T1000 (cell line): ENCODE data around the gene TMEM115.
A peak's percentile ranks its signal among the peaks of the same experiment; 100 is the strongest.

Experiments used
- DNase-seq: peaks from one replicate; lab custom pipeline; 2025; ENCODE audit warnings: mixed read lengths; lab: John Stamatoyannopoulos, UW

The TMEM115 gene

DNA sequence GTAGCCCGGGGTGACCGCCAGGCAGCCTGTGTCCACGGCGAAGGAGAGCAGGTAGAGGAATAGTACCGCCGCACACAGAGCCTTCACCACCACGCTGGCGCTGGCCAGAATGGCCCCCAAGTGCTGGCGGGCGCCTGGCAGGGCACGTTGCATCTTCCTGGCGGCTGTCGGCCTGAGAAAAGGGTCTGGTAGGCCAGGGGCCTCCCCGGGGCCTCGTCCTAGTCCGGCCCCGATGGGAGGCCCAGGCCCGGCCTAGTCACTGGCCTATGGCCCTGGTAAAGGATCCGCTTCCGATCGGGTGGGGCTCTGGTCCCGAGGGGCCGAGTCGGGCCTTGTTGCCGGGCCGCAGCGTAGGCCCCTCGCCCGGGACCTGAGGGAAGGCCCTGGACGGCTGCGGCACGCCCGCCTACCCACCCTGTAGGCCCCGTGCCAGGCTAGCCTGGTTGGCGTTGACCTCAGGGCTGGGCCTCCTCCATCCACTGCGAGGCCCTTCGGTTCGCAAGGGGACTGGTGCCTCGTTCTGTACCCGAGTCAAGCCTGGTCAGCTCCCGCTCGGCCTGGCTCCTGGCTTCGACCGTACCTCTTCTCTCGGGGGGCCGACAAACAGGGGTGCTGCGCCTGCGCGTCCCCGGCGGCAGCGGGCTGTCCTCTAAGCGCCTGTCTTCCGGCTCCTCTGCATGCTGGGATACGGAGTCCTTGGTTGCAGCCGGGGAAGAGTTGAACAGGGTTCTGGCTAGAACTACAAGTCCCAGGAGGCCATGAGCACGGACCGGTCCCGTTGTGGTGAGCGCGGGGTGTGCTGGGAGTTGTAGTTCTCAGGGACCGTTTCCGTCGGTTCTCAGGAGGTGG is at the start of gene TMEM115:
TMEM115 (minus strand) TSS at position 611 of the 849 bp plus-strand sequence; CDS start at position 153, 458 bp downstream.
- DNase-seq, result peak; percentile 95

DNA sequence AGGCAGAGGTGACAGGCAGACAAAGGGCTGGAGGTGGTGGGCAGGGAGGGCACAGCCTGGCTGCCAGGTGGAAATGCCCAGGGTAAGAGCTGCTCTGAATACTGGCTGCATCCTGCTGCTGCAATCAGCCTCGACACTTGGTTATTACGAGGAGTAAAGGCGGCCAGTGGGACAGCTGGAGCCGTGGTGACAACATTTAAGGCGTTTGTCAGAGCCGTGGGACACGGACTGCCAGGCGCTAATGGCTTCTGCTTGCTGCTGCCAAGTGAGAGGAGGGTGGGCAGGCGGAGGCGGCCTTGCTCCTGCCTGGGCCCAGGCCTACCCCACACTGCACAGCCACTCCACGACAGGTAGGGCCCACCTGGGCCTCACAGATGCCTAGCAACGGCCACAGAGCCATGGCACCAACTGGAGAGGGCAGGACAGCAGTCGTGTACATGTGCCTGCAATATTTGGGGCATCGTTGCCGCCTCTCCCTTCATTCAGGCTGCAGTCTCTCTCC is 49.2 kb upstream of the TMEM115 start:
- DNase-seq, result no peak

DNA sequence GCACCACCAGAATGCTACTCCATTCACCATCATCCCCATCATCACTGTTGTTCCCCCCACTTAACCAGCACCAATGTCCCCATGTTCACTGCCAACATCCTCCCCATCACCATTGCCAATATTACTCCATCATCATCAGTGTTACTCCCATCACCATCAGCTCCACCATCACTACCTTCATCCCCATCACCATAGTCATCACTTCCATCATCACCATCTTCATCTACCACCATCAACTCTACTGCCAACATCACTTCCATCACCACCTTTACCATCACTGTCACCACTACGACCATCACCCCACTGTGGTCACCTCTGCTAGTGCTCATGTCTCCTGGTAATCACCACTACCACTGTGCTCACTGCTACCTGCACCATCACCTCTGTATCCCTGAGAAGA is 47.2 kb upstream of the TMEM115 start:
- DNase-seq, result no peak

- DNase-seq, result no peak
These were observed 45.9 kb upstream of the TMEM115 start for GRCh38 chr3:50405249-50405648.

DNA sequence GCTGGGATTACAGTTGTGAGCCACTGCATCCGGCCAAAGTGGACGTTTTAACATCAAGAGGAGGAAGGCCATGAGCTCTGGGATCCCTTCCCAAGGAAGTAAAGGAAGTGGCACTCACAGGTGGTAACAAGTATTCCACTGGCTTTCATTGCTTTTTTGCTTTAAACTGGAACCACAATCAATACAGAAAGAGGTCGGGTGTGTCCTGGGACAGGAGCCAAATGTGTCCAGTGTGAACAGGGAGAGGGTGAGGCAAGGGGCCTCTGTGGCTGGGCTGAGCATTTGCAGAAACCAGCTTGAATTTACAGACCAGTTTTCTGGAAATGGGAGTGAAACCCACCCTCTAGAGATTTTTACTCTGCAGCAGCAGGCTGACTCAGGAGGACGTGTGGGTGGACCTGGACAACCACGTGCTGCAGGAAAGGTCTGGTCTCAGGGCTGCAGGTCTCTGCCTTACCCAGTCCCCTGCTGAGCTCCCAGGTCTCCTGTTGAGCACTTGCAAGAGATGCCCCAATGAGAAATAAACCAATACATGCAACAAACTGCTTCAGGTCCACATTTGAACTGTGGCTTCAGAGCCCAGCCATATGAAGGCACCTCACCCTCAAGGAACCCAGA is 42.8 kb upstream of the TMEM115 start:
- no peak for DNase-seq

DNA sequence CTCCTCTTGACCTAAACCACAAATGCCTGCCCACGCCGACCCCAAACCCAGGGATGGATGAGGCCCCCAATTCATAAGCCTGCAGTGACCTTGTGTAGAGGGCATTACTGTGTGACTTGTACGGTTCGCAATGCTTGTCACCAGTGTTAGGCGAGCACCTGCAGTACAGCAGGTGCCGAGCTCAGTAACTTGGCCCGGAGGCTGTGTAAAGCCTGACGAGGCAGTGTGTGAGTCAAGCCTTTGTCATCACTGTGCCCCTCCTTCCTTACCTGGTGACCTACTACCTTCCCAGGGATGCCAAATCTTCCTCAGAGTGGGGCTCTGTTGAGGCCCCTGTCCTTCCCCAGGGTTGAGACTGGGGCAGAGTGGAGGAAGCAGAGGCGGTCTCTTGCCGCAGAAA is 37.2 kb upstream of the TMEM115 start:
- DNase-seq, result no peak

- DNase-seq, result no peak
These were observed 35.9 kb upstream of the TMEM115 start for GRCh38 chr3:50395070-50395860.

GRCh38 chr3:50393061-50393460 is 33.7 kb upstream of the TMEM115 start:
- no peak for DNase-seq

DNA sequence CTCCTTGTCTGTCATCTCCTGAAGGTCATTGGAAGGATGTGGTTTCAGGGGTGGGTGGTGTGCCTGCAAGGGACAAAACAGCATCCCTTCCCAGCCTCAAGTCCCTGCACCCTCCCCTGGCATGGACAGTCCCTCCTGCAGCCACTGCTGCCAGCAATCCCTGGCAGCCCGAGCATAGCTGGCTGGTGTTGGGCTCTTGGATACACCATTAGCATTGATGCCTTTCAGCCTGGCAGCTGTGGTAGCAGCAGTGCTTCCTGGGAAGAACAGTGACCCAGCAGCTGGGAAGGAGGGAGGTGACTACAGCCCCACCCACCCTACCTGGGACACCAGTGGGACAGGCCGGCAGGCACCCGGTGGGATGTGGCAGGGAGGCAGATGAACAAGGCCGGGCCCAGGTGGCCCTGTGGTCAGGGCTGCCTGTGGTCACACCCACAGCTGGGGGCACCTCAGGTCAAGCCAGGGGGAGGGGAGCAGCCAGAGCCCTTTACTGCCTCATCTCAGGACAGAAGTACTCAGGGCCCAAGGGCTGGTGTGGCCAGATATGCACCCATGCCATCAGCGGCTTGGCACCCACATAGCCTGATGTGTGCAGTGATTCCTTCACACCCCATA is 32.9 kb upstream of the TMEM115 start:
- DNase-seq, result no peak

DNA sequence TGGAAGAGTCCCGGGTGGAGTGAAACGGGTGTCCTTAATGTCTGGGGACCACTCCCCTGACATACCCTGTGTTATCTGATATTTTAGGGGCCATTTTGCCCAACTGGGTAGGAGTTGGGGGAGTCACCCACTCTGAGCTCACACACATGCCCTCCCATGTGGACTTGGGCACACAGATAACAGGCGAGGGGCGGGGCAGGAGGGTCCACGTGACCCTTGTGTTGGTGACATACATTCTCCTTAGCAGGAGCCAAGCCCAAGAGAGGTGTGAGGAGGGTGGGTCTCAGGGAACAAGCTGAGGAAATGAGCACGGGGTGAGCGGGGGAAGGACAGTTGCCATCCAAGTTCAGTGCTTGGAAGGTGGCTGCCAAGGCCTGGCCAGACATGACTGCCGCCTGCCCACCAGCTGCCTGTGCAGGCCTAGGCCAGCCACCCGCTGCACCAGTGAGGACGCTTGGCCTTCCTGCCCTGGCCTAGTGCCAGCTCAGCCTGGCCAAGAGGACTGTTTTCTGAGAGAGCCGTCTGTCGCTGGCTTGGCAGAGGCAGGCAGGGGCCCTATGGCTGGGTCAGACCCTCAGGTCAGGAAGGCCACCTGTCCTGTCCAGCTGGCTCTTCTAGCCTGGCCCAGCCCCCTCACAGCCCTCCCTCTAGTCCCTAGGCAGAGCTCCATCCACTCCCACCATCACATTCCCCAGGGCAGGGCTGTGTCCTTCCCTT is 31.3 kb upstream of the TMEM115 start:
- no peak for DNase-seq

DNA sequence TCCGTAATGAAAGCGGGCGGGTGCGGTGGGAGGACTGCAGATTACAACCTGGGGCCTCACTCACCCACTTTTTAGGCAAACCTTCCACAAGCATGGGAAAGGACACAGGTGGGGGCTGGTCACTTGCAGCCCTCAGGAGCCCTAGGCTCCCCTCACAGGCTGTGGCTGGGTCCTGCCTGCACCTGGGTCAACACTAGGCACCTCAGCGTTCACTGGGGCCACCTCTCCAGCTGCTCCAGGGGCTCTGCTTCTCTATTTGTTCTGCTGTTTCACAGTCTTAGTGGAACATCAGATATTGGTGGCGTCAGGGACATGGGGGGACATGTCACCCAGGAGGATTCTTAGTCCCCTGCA is 30.1 kb upstream of the TMEM115 start:
- no peak for DNase-seq

DNA sequence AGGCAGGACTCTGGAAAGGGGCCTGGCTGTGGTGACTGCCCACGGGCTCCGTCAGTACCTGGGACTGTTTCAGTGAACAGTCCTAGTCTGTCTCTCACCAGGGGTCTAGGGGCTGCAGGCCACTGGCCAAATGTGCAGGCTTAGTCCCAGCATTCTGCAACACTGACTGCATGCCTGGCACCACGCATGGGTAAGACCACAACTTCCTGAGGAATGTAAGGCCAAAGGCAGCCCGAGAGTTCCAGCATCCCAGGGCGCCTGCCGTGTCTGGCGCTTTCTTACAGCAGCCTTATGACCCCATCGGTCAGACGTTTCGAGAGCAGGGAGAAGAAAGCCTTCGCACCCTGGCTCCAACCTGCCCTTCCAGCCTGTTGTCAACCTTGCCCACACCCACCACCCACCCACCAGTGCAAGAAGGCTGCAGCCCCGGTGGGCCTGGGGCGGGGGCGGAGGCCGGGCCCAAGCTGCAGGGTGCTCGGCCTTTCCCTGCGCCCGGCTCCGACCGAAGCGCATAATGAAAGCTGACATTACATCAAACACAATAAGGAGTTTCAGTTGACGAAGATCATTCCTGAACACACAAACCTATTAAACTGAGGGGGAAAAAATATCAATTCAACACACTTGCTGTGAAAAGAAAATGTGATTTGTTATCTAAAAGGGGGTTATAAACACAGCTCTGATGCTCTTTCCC is 29.5 kb upstream of the TMEM115 start:
- no peak for DNase-seq

DNA sequence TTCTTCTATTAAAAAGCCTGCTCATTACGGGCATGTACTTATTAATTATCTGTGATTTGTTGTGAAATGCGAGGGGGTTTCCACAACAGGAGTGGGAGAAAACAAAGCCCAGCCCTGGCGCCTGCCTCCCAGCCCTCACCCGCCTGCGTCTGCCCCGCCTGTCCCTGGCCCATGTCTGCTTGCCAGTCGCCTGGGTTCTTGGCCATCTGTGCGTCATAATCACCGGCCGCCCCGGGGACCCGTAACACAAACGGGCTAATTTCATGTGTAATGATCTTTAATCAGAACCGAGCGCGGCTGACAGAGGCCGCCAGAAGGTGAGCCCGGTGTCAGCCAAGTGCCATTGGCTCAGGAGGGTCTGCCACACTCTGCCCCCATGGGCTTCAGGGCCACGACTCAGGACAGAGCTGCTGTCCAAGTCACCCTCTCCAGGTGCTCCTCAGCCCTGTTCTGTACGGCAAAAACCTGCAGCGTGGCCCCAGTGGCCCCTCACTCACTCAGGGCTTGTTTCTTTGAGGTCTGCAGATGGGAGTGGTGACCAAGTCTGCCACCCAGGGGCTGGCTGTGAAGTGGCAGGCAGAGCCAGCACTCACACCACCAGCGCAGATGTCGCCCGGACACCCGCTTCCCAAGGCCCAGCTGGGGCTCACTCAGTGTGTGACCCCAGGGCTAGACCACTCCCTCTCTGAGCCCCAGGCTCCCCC is 28.8 kb upstream of the TMEM115 start:
- no peak for DNase-seq

GRCh38 chr3:50385754-50386153 is 26.4 kb upstream of the TMEM115 start:
- no peak for DNase-seq

GRCh38 chr3:50383750-50384149 is 24.4 kb upstream of the TMEM115 start:
- no peak for DNase-seq

DNA sequence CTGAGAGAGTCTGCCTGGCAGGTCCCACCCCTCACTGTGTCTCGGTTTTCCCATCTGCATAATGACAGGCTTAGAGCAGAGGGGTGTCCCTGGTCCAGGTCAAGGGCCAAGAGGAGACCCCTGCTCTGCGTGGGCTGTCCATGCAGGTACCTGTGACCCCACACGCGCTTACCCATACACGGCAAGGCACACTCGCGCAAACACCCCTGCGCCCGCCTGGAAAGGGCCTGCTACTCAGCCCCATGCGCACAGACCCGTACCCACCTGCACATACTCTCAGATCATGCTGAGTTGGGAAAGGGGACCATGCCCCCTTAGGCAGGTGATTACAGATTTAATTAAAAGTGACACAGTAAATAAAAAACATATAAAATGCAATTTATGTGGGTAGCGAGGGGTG is 23.4 kb upstream of the TMEM115 start:
- no peak for DNase-seq

GRCh38 chr3:50381383-50381782 is 22.1 kb upstream of the TMEM115 start:
- DNase-seq, result no peak

GRCh38 chr3:50380405-50381085 is 21.2 kb upstream of the TMEM115 start:
- no peak for DNase-seq

GRCh38 chr3:50378757-50379156 is 19.4 kb upstream of the TMEM115 start:
- no peak for DNase-seq

GRCh38 chr3:50378024-50378423 is 18.7 kb upstream of the TMEM115 start:
- no peak for DNase-seq
